HG02938 (cell line): Measurements from ENCODE around the gene SARS2.
A peak's percentile ranks its signal among the peaks of the same experiment; 100 is the strongest.
"Not testable (repeated sequence)": the region's sequence is repeated elsewhere in the genome, so short reads cannot be mapped to it uniquely, and the experiment has no call there.

Experiments
- ATAC-seq: cut with Tn5 transposase; IDR thresholded peaks from one replicate; pipeline ENCODE4 v1.9.1; 2021; ENCODE audit warnings: mild to moderate bottlenecking, moderate library complexity; ENCODE audit not compliant: unreplicated experiment

SARS2 gene

GRCh38 chr19:38946229-38947010, 15.9 kb upstream of the SARS2 start:
- no peak for ATAC-seq

GRCh38 chr19:38945562-38946228, 15.1 kb upstream of the SARS2 start:
- no peak for ATAC-seq

GRCh38 chr19:38944981-38945506, 14.5 kb upstream of the SARS2 start:
- no peak for ATAC-seq

- ATAC-seq = no peak
Observed at GRCh38 chr19:38942471-38943181, 12.1 kb upstream of the SARS2 start.

- ATAC-seq = no peak
Observed at GRCh38 chr19:38941979-38942378, 11.4 kb upstream of the SARS2 start.

- not testable (repeated sequence) for ATAC-seq
Observed at GRCh38 chr19:38941466-38941865, 10.9 kb upstream of the SARS2 start.

GRCh38 chr19:38939957-38940356, 9.4 kb upstream of the SARS2 start:
- no peak for ATAC-seq

- no peak for ATAC-seq
Observed at GRCh38 chr19:38933544-38933943, 3.0 kb upstream of the SARS2 start.

GRCh38 chr19:38932425-38933179, 2.0 kb upstream of the SARS2 start:
- ATAC-seq = no peak

GRCh38 chr19:38931521-38931793, 894 bp upstream of the SARS2 start:
- ATAC-seq = no peak

GRCh38 chr19:38930776-38931520, 385 bp upstream of the SARS2 start, which contains the start of gene MRPS12:
MRPS12 (plus strand) TSS chr19:38930944; CDS start chr19:38931295, 351 bp downstream.
- peak; percentile 88 for ATAC-seq

- no peak for ATAC-seq
Observed at GRCh38 chr19:38928391-38929001, 2.1 kb downstream of the SARS2 start.

GRCh38 chr19:38924388-38924787, 6.2 kb downstream of the SARS2 start:
- no peak for ATAC-seq

- ATAC-seq = no peak
Observed at GRCh38 chr19:38922482-38922881, 8.1 kb downstream of the SARS2 start.

GRCh38 chr19:38921420-38922274, 8.9 kb downstream of the SARS2 start:
- ATAC-seq = no peak

- no peak for ATAC-seq
Observed at GRCh38 chr19:38920602-38921419, 9.8 kb downstream of the SARS2 start.

- ATAC-seq = no peak
Observed at GRCh38 chr19:38919837-38920601, 10.5 kb downstream of the SARS2 start.
